ENCODE data around the gene AP3S2. TPM values are rescaled to one million over a fixed set of nuclear protein-coding genes. Genes with fewer than 3 reads are reported as not detected.
"Not testable (repeated sequence)": the region's sequence is repeated elsewhere in the genome, so short reads cannot be mapped to it uniquely, and the experiment has no call there.

The AP3S2 gene
- total RNA-seq, 1 donor from 2014 or later, result 40.8 TPM

- no peak for FAIRE-seq
Measured at GRCh38 chr15:89837134-89837829, 56.5 kb downstream of the AP3S2 start.

GRCh38 chr15:89836267-89837133, 57.3 kb downstream of the AP3S2 start:
- FAIRE-seq, result no peak
- no peak for DNase-seq (ENCODE audit: low spot score in 2 of 2)

More at GRCh38 chr15:89837134-89837829, 56.5 kb downstream of the AP3S2 start:
- DNase-seq (ENCODE audit: low spot score in 2 of 2), result no peak

GRCh38 chr15:89835176-89835564, 58.6 kb downstream of the AP3S2 start:
- DNase-seq (ENCODE audit: low spot score in 2 of 2), result no peak

GRCh38 chr15:89834465-89835175, 59.2 kb downstream of the AP3S2 start:
- not testable (repeated sequence) for DNase-seq (ENCODE audit: low spot score in 2 of 2); FAIRE-seq

More at GRCh38 chr15:89835176-89835564, 58.6 kb downstream of the AP3S2 start:
- FAIRE-seq, result no peak

- FAIRE-seq (no peak), DNase-seq (ENCODE audit: low spot score in 2 of 2) (no peak)
Measured at GRCh38 chr15:89833966-89834365, 59.8 kb downstream of the AP3S2 start.

- FAIRE-seq (no peak), DNase-seq (ENCODE audit: low spot score in 2 of 2) (no peak)
Measured at GRCh38 chr15:89830639-89831038, 63.2 kb downstream of the AP3S2 start.

- no peak for FAIRE-seq
- DNase-seq (ENCODE audit: low spot score in 2 of 2), result no peak
Measured at GRCh38 chr15:89829616-89830440, 64.0 kb downstream of the AP3S2 start.

- FAIRE-seq (no peak), DNase-seq (ENCODE audit: low spot score in 2 of 2) (no peak)
Measured at GRCh38 chr15:89829161-89829560, 64.6 kb downstream of the AP3S2 start.

GRCh38 chr15:89828281-89829145, 65.3 kb downstream of the AP3S2 start:
- FAIRE-seq, result no peak
- DNase-seq (ENCODE audit: low spot score in 2 of 2), result no peak

- DNase-seq (ENCODE audit: low spot score in 2 of 2), result no peak
- FAIRE-seq, result no peak
Measured at GRCh38 chr15:89827829-89828228, 66.0 kb downstream of the AP3S2 start.

- no peak for DNase-seq (ENCODE audit: low spot score in 2 of 2)
- no peak for FAIRE-seq
Measured at GRCh38 chr15:89826671-89827655, 66.8 kb downstream of the AP3S2 start.

- no peak for FAIRE-seq
- DNase-seq (ENCODE audit: low spot score in 2 of 2), result no peak
Measured at GRCh38 chr15:89825271-89825940, 68.4 kb downstream of the AP3S2 start.

- FAIRE-seq, result no peak
- DNase-seq (ENCODE audit: low spot score in 2 of 2), result no peak
Measured at GRCh38 chr15:89824607-89824867, 69.3 kb downstream of the AP3S2 start.

GRCh38 chr15:89823836-89824606, 69.8 kb downstream of the AP3S2 start:
- FAIRE-seq (no peak), DNase-seq (ENCODE audit: low spot score in 2 of 2) (no peak)

GRCh38 chr15:89822951-89823711, 70.7 kb downstream of the AP3S2 start:
- FAIRE-seq (no peak), DNase-seq (ENCODE audit: low spot score in 2 of 2) (no peak)

GRCh38 chr15:89822611-89822950, 71.2 kb downstream of the AP3S2 start:
- FAIRE-seq (no peak), DNase-seq (ENCODE audit: low spot score in 2 of 2) (no peak)
